CD4-positive, CD25-positive, alpha-beta regulatory T cell (primary cell): ENCODE data around the gene IL32. TPM values are rescaled to one million over a fixed set of nuclear protein-coding genes. Genes with fewer than 3 reads are reported as not detected.

Source experiments
- polyA plus RNA-seq, 4 donors: library from polyadenylated mRNA; unstranded; fragments of 300-500 nt; fragmentation: Illumina TruSeq; gene quantifications; one replicate each; pipeline ENCODE4 v1.2.3, GENCODE V29; 2021
- total RNA-seq: library from RNA; stranded (reverse); gene quantifications from one replicate; pipeline ENCODE4 v1.2.3, GENCODE V29; 2022

Gene IL32
- total and polyA plus RNA-seq, 5 donors from 2014 or later: 1,611 to 6,021 (median 3,657) TPM

Other genes starting within 250 kb of the IL32 start
- gene PRSS21, start 248.4 kb upstream of the IL32 start, total RNA-seq: not detected
- gene PRSS21, start 248.4 kb upstream of the IL32 start, polyA plus RNA-seq: 1 to 10 TPM in 3 of 4 donors, under 1 TPM in 1; 0.43 to 8.4 (median 4.1) TPM
- not detected for gene ZG16B, start 235.3 kb upstream of the IL32 start, total RNA-seq
- gene ZG16B, start 235.3 kb upstream of the IL32 start, polyA plus RNA-seq: 1 to 10 TPM in 2 of 4 donors, under 1 TPM in 2; 0.60 to 2.4 (median 1.4) TPM
- not detected for gene PRSS22, start 207.5 kb upstream of the IL32 start, total RNA-seq
- gene PRSS22, start 207.5 kb upstream of the IL32 start, polyA plus RNA-seq: not detected
- gene FLYWCH2, start 182.4 kb upstream of the IL32 start, total RNA-seq: 12.8 TPM
- 10 to 100 TPM; 14.8 to 27.1 (median 18.3) TPM for gene FLYWCH2, start 182.4 kb upstream of the IL32 start, polyA plus RNA-seq
- 74.8 TPM for gene FLYWCH1, start 153.7 kb upstream of the IL32 start, total RNA-seq
- 10 to 100 TPM in 3 of 4 donors, 1 to 10 TPM in 1; 6.6 to 13.7 (median 12.7) TPM for gene FLYWCH1, start 153.7 kb upstream of the IL32 start, polyA plus RNA-seq
- gene KREMEN2, start 101.4 kb upstream of the IL32 start, total RNA-seq: not detected
- not detected for gene KREMEN2, start 101.4 kb upstream of the IL32 start, polyA plus RNA-seq
- 5.6 TPM for gene PAQR4, start 96.3 kb upstream of the IL32 start, total RNA-seq
- gene PAQR4, start 96.3 kb upstream of the IL32 start, polyA plus RNA-seq: 1 to 10 TPM; 2.2 to 8.0 (median 4.4) TPM
- 5.7 TPM for gene PKMYT1, start 85.2 kb upstream of the IL32 start, total RNA-seq
- gene PKMYT1, start 85.2 kb upstream of the IL32 start, polyA plus RNA-seq: 1 to 10 TPM; 1.5 to 7.2 (median 2.3) TPM
- not detected for gene CLDN9, start 52.7 kb upstream of the IL32 start, total RNA-seq
- not detected for gene CLDN9, start 52.7 kb upstream of the IL32 start, polyA plus RNA-seq
- gene CLDN6, start 47.5 kb upstream of the IL32 start, total RNA-seq: not detected
- not detected for gene CLDN6, start 47.5 kb upstream of the IL32 start, polyA plus RNA-seq
- gene TNFRSF12A, start 45.3 kb upstream of the IL32 start, total RNA-seq: 0.94 TPM
- 1 to 10 TPM in 1 of 4 donors, under 1 TPM in 2, not detected in 1; 0.69 to 1.2 (median 0.78) TPM for gene TNFRSF12A, start 45.3 kb upstream of the IL32 start, polyA plus RNA-seq
- 12.9 TPM for gene HCFC1R1, start 41.7 kb upstream of the IL32 start, total RNA-seq
- gene HCFC1R1, start 41.7 kb upstream of the IL32 start, polyA plus RNA-seq: 10 to 100 TPM; 18.0 to 20.7 (median 19.0) TPM
- 16.2 TPM for gene THOC6, start 41.6 kb upstream of the IL32 start, total RNA-seq
- 10 to 100 TPM; 37.1 to 49.2 (median 41.0) TPM for gene THOC6, start 41.6 kb upstream of the IL32 start, polyA plus RNA-seq
- not detected for gene BICDL2, start 28.7 kb upstream of the IL32 start, total RNA-seq
- gene BICDL2, start 28.7 kb upstream of the IL32 start, polyA plus RNA-seq: not detected
- 1.6 TPM for gene MMP25, start 19.1 kb upstream of the IL32 start, total RNA-seq
- gene MMP25, start 19.1 kb upstream of the IL32 start, polyA plus RNA-seq: 1 to 10 TPM in 1 of 4 donors, under 1 TPM in 2, not detected in 1; 0.16 to 1.0 (median 0.29) TPM
- 0.81 TPM for gene ZSCAN10, start 33.7 kb downstream of the IL32 start, total RNA-seq
- gene ZSCAN10, start 33.7 kb downstream of the IL32 start, polyA plus RNA-seq: not detected
- not detected for gene ZNF205, start 46.9 kb downstream of the IL32 start, total RNA-seq
- gene ZNF205, start 46.9 kb downstream of the IL32 start, polyA plus RNA-seq: not detected
- gene ZNF213, start 69.4 kb downstream of the IL32 start, total RNA-seq: 3.8 TPM
- gene ZNF213, start 69.4 kb downstream of the IL32 start, polyA plus RNA-seq: 1 to 10 TPM; 1.9 to 2.3 (median 2.1) TPM
- not detected for gene OR1F1, start 122.6 kb downstream of the IL32 start, total RNA-seq
- under 1 TPM in 3 of 4 donors, not detected in 1; 0.20 to 0.70 (median 0.61) TPM for gene OR1F1, start 122.6 kb downstream of the IL32 start, polyA plus RNA-seq
- 12.8 TPM for gene ZNF200, start 169.5 kb downstream of the IL32 start, total RNA-seq
- gene ZNF200, start 169.5 kb downstream of the IL32 start, polyA plus RNA-seq: 10 to 100 TPM; 15.3 to 24.5 (median 19.5) TPM
- not detected for gene MEFV, start 191.0 kb downstream of the IL32 start, total RNA-seq
- not detected for gene MEFV, start 191.0 kb downstream of the IL32 start, polyA plus RNA-seq
- gene ZNF263, start 217.9 kb downstream of the IL32 start, total RNA-seq: 28.3 TPM
- 10 to 100 TPM; 39.1 to 47.1 (median 42.8) TPM for gene ZNF263, start 217.9 kb downstream of the IL32 start, polyA plus RNA-seq
- 3.1 TPM for gene TIGD7, start 239.8 kb downstream of the IL32 start, total RNA-seq
- gene TIGD7, start 239.8 kb downstream of the IL32 start, polyA plus RNA-seq: 1 to 10 TPM; 3.1 to 6.2 (median 4.8) TPM
- 36.4 TPM for gene ZNF75A, start 239.9 kb downstream of the IL32 start, total RNA-seq
- 10 to 100 TPM; 15.7 to 25.9 (median 21.7) TPM for gene ZNF75A, start 239.9 kb downstream of the IL32 start, polyA plus RNA-seq